GM12864 (cell line): ENCODE results near the gene DNAJB9.
"Not testable (repeated sequence)": the region's sequence is repeated elsewhere in the genome, so short reads cannot be mapped to it uniquely, and the experiment has no call there.

ENCODE experiments used
- DNase-seq: peaks from one replicate; pipeline ENCODE4 v3.0.0-alpha.2; 2011; ENCODE audit warnings: low read depth
- H3K4me3 ChIP-seq: 2 replicates; pipeline ENCODE4 v1.5.1; 2011; ENCODE audit warnings: mild to moderate bottlenecking, low read depth, low read length, control low read depth
- CTCF ChIP-seq: IDR thresholded peaks from 2 replicates; pipeline ENCODE4 v1.5.1; 2011; ENCODE audit warnings: low read depth, mild to moderate bottlenecking, moderate library complexity, low read length, control low read depth, inconsistent platforms; ENCODE audit errors: missing control alignments

The DNAJB9 gene

GRCh38 chr7:108529341-108529740 is 40.3 kb upstream of the DNAJB9 start:
- no peak for TF ChIP-seq CTCF
- no peak for DNase-seq

GRCh38 chr7:108533712-108534111 is 36.0 kb upstream of the DNAJB9 start:
- no peak overlapping the region for H3K4me3 ChIP-seq
- no peak for TF ChIP-seq CTCF
- no peak for DNase-seq

More at GRCh38 chr7:108529341-108529740, 40.3 kb upstream of the DNAJB9 start:
- no peak overlapping the region for H3K4me3 ChIP-seq

GRCh38 chr7:108535257-108535656 is 34.4 kb upstream of the DNAJB9 start:
- no peak for TF ChIP-seq CTCF
- no peak for DNase-seq
- H3K4me3 ChIP-seq: no peak overlapping the region

- DNase-seq: no peak
- H3K4me3 ChIP-seq: no peak overlapping the region
- TF ChIP-seq CTCF: no peak
Observed at GRCh38 chr7:108535744-108536143, 33.9 kb upstream of the DNAJB9 start.

- no peak for DNase-seq
- TF ChIP-seq CTCF: no peak
- H3K4me3 ChIP-seq: no peak overlapping the region
Observed at GRCh38 chr7:108537229-108537628, 32.4 kb upstream of the DNAJB9 start.

GRCh38 chr7:108538236-108538635 is 31.4 kb upstream of the DNAJB9 start:
- H3K4me3 ChIP-seq, DNase-seq: not testable (repeated sequence)

GRCh38 chr7:108538685-108539084 is 31.0 kb upstream of the DNAJB9 start:
- not testable (repeated sequence) for H3K4me3 ChIP-seq, DNase-seq

- no peak overlapping the region for H3K4me3 ChIP-seq
- no peak for TF ChIP-seq CTCF
- no peak for DNase-seq
Observed at GRCh38 chr7:108541478-108541877, 28.2 kb upstream of the DNAJB9 start.

- H3K4me3 ChIP-seq, DNase-seq: not testable (repeated sequence)
Observed at GRCh38 chr7:108548141-108548896, 21.4 kb upstream of the DNAJB9 start.

GRCh38 chr7:108556665-108557064 is 13.0 kb upstream of the DNAJB9 start:
- H3K4me3 ChIP-seq, DNase-seq: not testable (repeated sequence)
